ENCODE data around the gene MRPS33. TPM values are rescaled to one million over a fixed set of nuclear protein-coding genes. Genes with fewer than 3 reads are reported as not detected.
A peak's percentile ranks its signal among the peaks of the same experiment; 100 is the strongest.

MRPS33 gene
- total and polyA plus RNA-seq, 2 of the 13 experiments (the other 11 are each of a cell fraction or from before 2014, with no cell fraction given): 50.9 to 91.0 TPM

DNA sequence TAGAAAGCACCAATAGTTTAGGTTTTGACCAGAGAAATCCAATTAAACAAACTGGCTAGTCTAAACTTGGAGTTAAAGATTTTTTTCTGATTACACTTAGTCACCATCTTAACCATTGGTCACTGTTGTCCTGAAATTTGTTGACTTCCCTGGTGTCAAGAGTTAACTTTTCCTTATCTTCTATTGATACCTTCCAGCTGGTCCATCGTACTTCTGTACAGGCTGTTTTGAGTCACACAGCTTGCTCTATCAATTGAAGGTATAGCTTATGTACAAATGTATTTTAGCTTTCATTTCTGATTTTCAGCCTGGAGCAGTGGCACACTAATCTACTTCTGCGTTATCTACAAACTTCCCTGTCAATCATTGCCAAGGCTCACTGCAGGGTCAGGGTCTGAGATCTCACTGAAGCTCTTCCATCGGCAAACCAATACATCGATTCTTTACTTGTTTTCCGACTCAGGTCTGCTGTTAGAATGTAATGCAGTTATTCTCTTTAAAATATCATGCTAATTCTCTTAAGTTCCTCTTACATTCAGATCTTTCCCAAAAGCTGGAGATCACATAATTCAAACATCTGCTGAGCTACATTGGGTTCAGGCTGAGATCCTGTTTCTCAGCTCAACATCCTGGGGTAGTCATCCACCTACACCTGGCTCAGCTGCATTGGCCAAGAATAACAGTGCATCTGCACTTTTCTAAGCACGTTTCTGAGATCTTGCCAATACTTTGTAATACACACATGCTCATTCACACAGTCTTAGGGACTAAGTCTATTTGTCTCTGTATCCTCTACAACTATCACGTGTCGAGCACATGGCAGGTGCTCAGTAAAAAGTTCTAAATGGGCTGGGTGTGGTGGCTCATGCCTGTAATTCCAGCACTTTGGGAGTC is 11.3 kb downstream of the MRPS33 start (continued):
- TF ChIP-seq MNT (IDR thresholded peaks at IDR 0.05) (0 out of 2 replicates have a peak, but pooled peaks have one; percentile 22), CREBL2 (CRISPR knock-in tag; IDR thresholded peaks at IDR 0.05; ENCODE audit: borderline replicate concordance) (no peak), KAT8 (CRISPR knock-in tag; IDR thresholded peaks at IDR 0.05) (0 out of 2 replicates have a peak, but pooled peaks have one; percentile 26), FOXJ3 (CRISPR knock-in tag; IDR thresholded peaks at IDR 0.05; ENCODE audit: borderline replicate concordance) (peak; percentile 49; the same call in 1 of the 2 replicates), KAT7 (CRISPR knock-in tag; IDR thresholded peaks at IDR 0.05; ENCODE audit: borderline replicate concordance) (peak; percentile 48; the same call in 1 of the 2 replicates)

- ATAC-seq: peak; percentile 72
- BruUV-seq (replicated peaks): no TSS peak
- FAIRE-seq: peak; percentile 72
- Histone ChIP-seq H4K20me1 (ENCODE audit: insufficient read depth, low read length) (no peaks in the 10 kb centered on the region), H3K4me1 (ENCODE audit: insufficient read depth, low read length) (peaks cover 64% of the 10 kb centered on the region), H3K4me2 (ENCODE audit: low read depth, low read length) (peak overlapping the region; percentile 46), H3K4me3 (replicated peaks in 1 of 3; ENCODE audit: insufficient read depth in 1 of 3, low read depth in 2 of 3, low read length in 3 of 3) (no peak overlapping the region; a peak in 2 of 6 replicates), H3K27me3 (ENCODE audit: control insufficient read depth in 1 of 2, insufficient read depth in 2 of 2, low read length in 2 of 2) (no peaks in the 10 kb centered on the region), H3K79me2 (ENCODE audit: insufficient read depth, low read length) (no peaks in the 10 kb centered on the region), H3K36me3 (replicated peaks in 1 of 2; ENCODE audit: control insufficient read depth in 1 of 2, insufficient read depth in 2 of 2, low read length in 2 of 2) (peaks cover 1 to 3% of the 10 kb centered on the region in 2 experiments; a peak in 1 of 5 replicates), H3K27ac (ENCODE audit: extremely low read length, insufficient read depth, low read length) (peak overlapping the region; percentile 49), H3K9me3 (ENCODE audit: low read length) (no peaks in the 10 kb centered on the region), H2AFZ (ENCODE audit: low read length) (no peak overlapping the region), H3K9ac (ENCODE audit: insufficient read depth, low read depth, low read length) (no peak overlapping the region)
- ChIA-PET POLR2A (interaction anchor here (1.2 kb wide), 1 partner anchor 13 kb away, joined by 9 read pairs; the partner anchor contains the start of gene MRPS33), CTCF (ENCODE audit: low intra/inter-chr PET ratio, low total read pairs) (no interaction called here)
- peak; percentile 41 for DNase-seq (ENCODE audit: low spot score)
- WGBS (ENCODE audit: low lambda C conversion rate): 0% methylated on average over 1 of the region's 1 CpG
- intact Hi-C loops (cut with micrococcal nuclease; ENCODE audit: unreplicated experiment): no loop called here
- in situ Hi-C loops (cut with HindIII; ENCODE audit: extremely low pct_ligation_motif_present, low pct_unique_long_range_greater_than_20kb): loop anchor here (25.0 kb wide), 1 partner anchor 314 kb away; the partner anchor contains the start of gene NDUFB2
- TF ChIP-seq SOX13 (IDR thresholded peaks at IDR 0.05) (no peak), SOX13 (CRISPR knock-in tag; conservative IDR thresholded peaks at IDR 0.05 in 1 of 2, IDR thresholded peaks at IDR 0.05 in 1 of 2) (peak in 1 of 2 experiments; percentile 35; a peak in 1 of 4 replicates), RFX3 (CRISPR knock-in tag; IDR thresholded peaks at IDR 0.05) (no peak), CBX5 (CRISPR knock-in tag; IDR thresholded peaks at IDR 0.05; ENCODE audit: borderline replicate concordance) (no peak), SOX5 (CRISPR knock-in tag; IDR thresholded peaks at IDR 0.05; ENCODE audit: borderline replicate concordance) (peak; percentile 48; the same call in 1 of the 2 replicates), RNF219 (CRISPR knock-in tag; IDR thresholded peaks at IDR 0.05) (no peak), ZNF629 (CRISPR knock-in tag; conservative IDR thresholded peaks at IDR 0.05) (peak; percentile 29; the same call in 1 of the 2 replicates), NKX3-1 (CRISPR knock-in tag; IDR thresholded peaks at IDR 0.05) (no peak)
- TF ChIP-seq, protein P1, sequence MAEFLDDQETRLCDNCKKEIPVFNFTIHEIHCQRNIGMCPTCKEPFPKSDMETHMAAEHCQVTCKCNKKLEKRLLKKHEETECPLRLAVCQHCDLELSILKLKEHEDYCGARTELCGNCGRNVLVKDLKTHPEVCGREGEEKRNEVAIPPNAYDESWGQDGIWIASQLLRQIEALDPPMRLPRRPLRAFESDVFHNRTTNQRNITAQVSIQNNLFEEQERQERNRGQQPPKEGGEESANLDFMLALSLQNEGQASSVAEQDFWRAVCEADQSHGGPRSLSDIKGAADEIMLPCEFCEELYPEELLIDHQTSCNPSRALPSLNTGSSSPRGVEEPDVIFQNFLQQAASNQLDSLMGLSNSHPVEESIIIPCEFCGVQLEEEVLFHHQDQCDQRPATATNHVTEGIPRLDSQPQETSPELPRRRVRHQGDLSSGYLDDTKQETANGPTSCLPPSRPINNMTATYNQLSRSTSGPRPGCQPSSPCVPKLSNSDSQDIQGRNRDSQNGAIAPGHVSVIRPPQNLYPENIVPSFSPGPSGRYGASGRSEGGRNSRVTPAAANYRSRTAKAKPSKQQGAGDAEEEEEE (CRISPR knock-in tag; IDR thresholded peaks at IDR 0.05; ENCODE audit: borderline replicate concordance): no peak
Observed at GRCh38 chr7:141001546-141001945, 13.2 kb downstream of the MRPS33 start.

Data from HepG2 (cell line).